ENCODE results near the gene LIPN.
"Not testable (repeated sequence)": the region's sequence is repeated elsewhere in the genome, so short reads cannot be mapped to it uniquely, and the experiment has no call there.

Gene LIPN

GRCh38 chr10:88733215-88733614 is 26.6 kb upstream of the LIPN start:
- no peak for TF ChIP-seq CTCF (IDR thresholded peaks at IDR 0.05; ENCODE audit: low read depth, low read length)
- no peak overlapping the region for H3K4me3 ChIP-seq (ENCODE audit: low read depth, low read length)

- no peak for TF ChIP-seq CTCF (IDR thresholded peaks at IDR 0.05; ENCODE audit: low read depth, low read length)
- no peak overlapping the region for H3K4me3 ChIP-seq (ENCODE audit: low read depth, low read length)
Measured at GRCh38 chr10:88735661-88736060, 24.2 kb upstream of the LIPN start.

GRCh38 chr10:88741921-88742320 is 17.9 kb upstream of the LIPN start:
- not testable (repeated sequence) for H3K4me3 ChIP-seq (ENCODE audit: low read depth, low read length)

- no peak overlapping the region for H3K4me3 ChIP-seq (ENCODE audit: low read depth, low read length)
- no peak for TF ChIP-seq CTCF (IDR thresholded peaks at IDR 0.05; ENCODE audit: low read depth, low read length)
Measured at GRCh38 chr10:88742448-88742847, 17.4 kb upstream of the LIPN start.

- no peak overlapping the region for H3K4me3 ChIP-seq (ENCODE audit: low read depth, low read length)
- TF ChIP-seq CTCF (IDR thresholded peaks at IDR 0.05; ENCODE audit: low read depth, low read length), result no peak
Measured at GRCh38 chr10:88744002-88744401, 15.8 kb upstream of the LIPN start.

GRCh38 chr10:88745633-88746032 is 14.2 kb upstream of the LIPN start:
- no peak overlapping the region for H3K4me3 ChIP-seq (ENCODE audit: low read depth, low read length)
- no peak for TF ChIP-seq CTCF (IDR thresholded peaks at IDR 0.05; ENCODE audit: low read depth, low read length)

GRCh38 chr10:88754287-88754686 is 5.5 kb upstream of the LIPN start:
- no peak overlapping the region for H3K4me3 ChIP-seq (ENCODE audit: low read depth, low read length)
- TF ChIP-seq CTCF (IDR thresholded peaks at IDR 0.05; ENCODE audit: low read depth, low read length), result no peak

- H3K4me3 ChIP-seq (ENCODE audit: low read depth, low read length), result no peak overlapping the region
- TF ChIP-seq CTCF (IDR thresholded peaks at IDR 0.05; ENCODE audit: low read depth, low read length), result no peak
Measured at GRCh38 chr10:88755753-88756152, 4.1 kb upstream of the LIPN start.
